HEK293T (cell line): ENCODE data around the gene COQ8B.

Experiments
- CTCF ChIA-PET: fragments of 350-600 bp; formaldehyde crosslinking; extraction: SDS; loops from one replicate; lab custom pipeline; 2021; ENCODE audit warnings: antibody characterized with exemption, inconsistent platforms; lab: Yijun Ruan, JAX
- POLR2A ChIA-PET: fragments of 350-600 bp; formaldehyde crosslinking; extraction: SDS; loops from one replicate; lab custom pipeline; 2020; ENCODE audit warnings: antibody characterized with exemption, inconsistent platforms; lab: Yijun Ruan, JAX
- DNase-seq: peaks from one replicate; pipeline ENCODE4 v3.0.0; 2012; ENCODE audit warnings: mixed read lengths; ENCODE audit errors: extremely low spot score
- ARNT ChIP-seq: fragments of 450-650 bp; IDR thresholded peaks from 2 replicates; pipeline ENCODE4 v1.6.1; 2017; ENCODE audit warnings: mild to moderate bottlenecking
- BHLHE40 ChIP-seq: fragments of 450-650 bp; IDR thresholded peaks from 2 replicates; pipeline ENCODE4 v1.6.1; 2016; ENCODE audit warnings: mild to moderate bottlenecking, moderate library complexity, borderline replicate concordance
- CTBP1 ChIP-seq: fragments of 450-650 bp; IDR thresholded peaks from 2 replicates; pipeline ENCODE4 v1.6.1; 2016; ENCODE audit warnings: borderline replicate concordance
- ELF4 ChIP-seq: fragments of 450-650 bp; IDR thresholded peaks from 2 replicates; pipeline ENCODE4 v1.6.1; 2017; ENCODE audit warnings: antibody characterized with exemption
- FOXA1 ChIP-seq: fragments of 450-650 bp; IDR thresholded peaks from 2 replicates; pipeline ENCODE4 v1.6.1; 2016; ENCODE audit warnings: mild to moderate bottlenecking
- FOXK2 ChIP-seq: fragments of 450-650 bp; IDR thresholded peaks from 2 replicates; pipeline ENCODE4 v1.6.1; 2016; ENCODE audit warnings: mild to moderate bottlenecking
- FOXM1 ChIP-seq: fragments of 450-650 bp; IDR thresholded peaks from 2 replicates; pipeline ENCODE4 v1.6.1; 2017; ENCODE audit warnings: mild to moderate bottlenecking, borderline replicate concordance
- HDGF ChIP-seq: fragments of 450-650 bp; IDR thresholded peaks from 2 replicates; pipeline ENCODE4 v1.6.1; 2017; ENCODE audit warnings: antibody characterized with exemption, borderline replicate concordance
- L3MBTL2 ChIP-seq: fragments of 450-650 bp; conservative IDR thresholded peaks from 2 replicates; pipeline ENCODE4 v1.6.1; 2016; ENCODE audit warnings: mild to moderate bottlenecking
- LEF1 ChIP-seq: fragments of 450-650 bp; IDR thresholded peaks from 2 replicates; pipeline ENCODE4 v1.6.1; 2017; ENCODE audit warnings: mild to moderate bottlenecking, borderline replicate concordance
- NFRKB ChIP-seq: fragments of 450-650 bp; IDR thresholded peaks from 2 replicates; pipeline ENCODE4 v1.6.1; 2016; ENCODE audit warnings: mild to moderate bottlenecking, moderate library complexity
- PKNOX1 ChIP-seq: fragments of 450-650 bp; IDR thresholded peaks from 2 replicates; pipeline ENCODE4 v1.6.1; 2016
- SP1 ChIP-seq: fragments of 450-650 bp; IDR thresholded peaks from 2 replicates; pipeline ENCODE4 v1.6.1; 2017
- SUZ12 ChIP-seq: fragments of 450-650 bp; IDR thresholded peaks from 2 replicates; pipeline ENCODE4 v1.6.1; 2016; ENCODE audit warnings: mild to moderate bottlenecking
- TARDBP ChIP-seq: fragments of 450-650 bp; IDR thresholded peaks from 2 replicates; pipeline ENCODE4 v1.6.1; 2016
- ZNF384 ChIP-seq: fragments of 450-650 bp; IDR thresholded peaks from 2 replicates; pipeline ENCODE4 v1.6.1; 2016

COQ8B gene

GRCh38 chr19:40690693-40691420 is 25.8 kb downstream of the COQ8B start:
- DNase-seq = peak; percentile 99
- TF ChIP-seq ELF4 = no peak
- TF ChIP-seq L3MBTL2 = peak; percentile 92
- ChIA-PET POLR2A (interaction anchor here (0.9 to 1.9 kb wide), 4 partner anchors 11 to 108 kb away, joined by 3 to 13 read pairs (median 4); partner anchors contain the start of genes COQ8B, EGLN2 and ITPKC), CTCF (no interaction called here)

- POLR2A ChIA-PET = interaction anchor here (0.9 to 1.9 kb wide), 3 partner anchors 12 to 109 kb away, joined by 3 to 13 read pairs (median 6); partner anchors contain the start of genes COQ8B, EGLN2 and ITPKC
- TF ChIP-seq FOXM1 = peak; percentile 56; the same call in 1 of the 2 replicates
- no peak for TF ChIP-seq ARNT
Observed at GRCh38 chr19:40690050-40690692, 26.5 kb downstream of the COQ8B start, which contains the start of gene NUMBL. TSS of gene NUMBL (minus strand) at chr19:40690651. CDS start at chr19:40690483, 168 bp downstream.

GRCh38 chr19:40689339-40690049 is 27.2 kb downstream of the COQ8B start:
- TF ChIP-seq L3MBTL2 (no peak), TARDBP (peak; percentile 70)
- no peak for DNase-seq
- POLR2A ChIA-PET = no interaction called here
- CTCF ChIA-PET = no interaction called here

More at GRCh38 chr19:40690050-40690692, 26.5 kb downstream of the COQ8B start, which contains the start of gene NUMBL:
- CTCF ChIA-PET = no interaction called here
- no peak for DNase-seq

GRCh38 chr19:40688987-40689338 is 27.7 kb downstream of the COQ8B start:
- ChIA-PET POLR2A (no interaction called here), CTCF (no interaction called here)
- no peak for DNase-seq
- TF ChIP-seq TARDBP (no peak), PKNOX1 (peak; percentile 55)

- CTCF ChIA-PET = no interaction called here
- DNase-seq = no peak
- no peak for TF ChIP-seq LEF1
- no peak for TF ChIP-seq ELF4
- no peak for TF ChIP-seq L3MBTL2
- no peak for TF ChIP-seq SP1
- TF ChIP-seq PKNOX1 = no peak
- TF ChIP-seq FOXM1 = no peak
- no peak for TF ChIP-seq ZNF384
- TF ChIP-seq TARDBP = no peak
- TF ChIP-seq FOXA1 = no peak
- TF ChIP-seq ARNT = no peak
- no peak for TF ChIP-seq CTBP1
- TF ChIP-seq SUZ12 = no peak
- no peak for TF ChIP-seq FOXK2
- no peak for TF ChIP-seq NFRKB
- POLR2A ChIA-PET = no interaction called here
Observed at GRCh38 chr19:40688309-40688708, 28.4 kb downstream of the COQ8B start.

GRCh38 chr19:40687525-40688016 is 29.1 kb downstream of the COQ8B start:
- ChIA-PET POLR2A (no interaction called here), CTCF (no interaction called here)
- no peak for TF ChIP-seq TARDBP
- no peak for TF ChIP-seq NFRKB
- TF ChIP-seq PKNOX1 = no peak
- TF ChIP-seq ELF4 = no peak
- TF ChIP-seq FOXA1 = no peak
- TF ChIP-seq ZNF384 = no peak
- no peak for TF ChIP-seq FOXM1
- TF ChIP-seq SUZ12 = no peak
- TF ChIP-seq LEF1 = no peak
- TF ChIP-seq CTBP1 = no peak
- TF ChIP-seq BHLHE40 = no peak
- TF ChIP-seq HDGF = no peak
- no peak for TF ChIP-seq ARNT
- no peak for TF ChIP-seq L3MBTL2
- no peak for TF ChIP-seq FOXK2
- no peak for TF ChIP-seq SP1
- DNase-seq = no peak
